Heart left ventricle (tissue), 13 donors: ENCODE measurements around the gene ABL1.

Experiments
- CTCF ChIP-seq, 12 donors: fragments of 200-600 bp; sonication (generic) in 4 of 12; IDR thresholded peaks; one replicate each; pipeline versions ENCODE4 v1.5.0 to v1.8.0; 2018 to 2022; ENCODE audit warnings: antibody characterized with exemption in 12 of 12, mild to moderate bottlenecking in 5 of 12
- POLR2A ChIP-seq, 2 donors: fragments of 450-650 bp; IDR thresholded peaks; one replicate each; pipeline ENCODE4 v1.6.1; 2017; ENCODE audit warnings: antibody characterized with exemption in 2 of 2, mild to moderate bottlenecking in 2 of 2, moderate library complexity in 2 of 2
- donor health status: ischemic (EF 13 %, LVEDD 7.1; RV severe dilation, severe dysfunction).
- donor health status: DM: no; HTN: yes; CAD: no.
- donor health status: DM: no; HTN: no; CAD: no.
- donor health status: ischemic (EF 25% LVEDD 6.9; RV normal size, moderate dysfunction).
- donor health status: ischemic (EF 25% LVEDD 5.7; RV mildly dilated, moderate dysfunction).
- donor health status: ischemic (EF 35%, LVEDD 5.7; RV mildly dilated, moderate dysfunction).
- donor health status: nonischemic (EF 11% LVEDD 7.7; RV severe dilation, severe dysfunction).
- donor health status: DM: yes; HTN: yes; CAD: no.
- donor health status: PGD.
- donor health status: ischemic (EF 29% LVEDD 5.4; RV normal size, mild dysfunction).
- donor health status: nonischemic (EF 23%, LVEDD 6.1; RV moderate dilation, normal function).

GRCh38 chr9:130898552-130898852, 63.4 kb downstream of the ABL1 start:
- TF ChIP-seq CTCF (IDR thresholded peaks at IDR 0.05) (no peak), POLR2A (IDR thresholded peaks at IDR 0.05) (no peak)
